ENCODE measurements around the gene OR11G2. TPM values are rescaled to one million over a fixed set of nuclear protein-coding genes. Genes with fewer than 3 reads are reported as not detected.
"Not testable (repeated sequence)": the region's sequence is repeated elsewhere in the genome, so short reads cannot be mapped to it uniquely, and the experiment has no call there.

OR11G2 gene
- total RNA-seq, 5 donors from 2014 or later (not counting 1 experiment from before 2014, with no cell fraction given), result not detected

DNA sequence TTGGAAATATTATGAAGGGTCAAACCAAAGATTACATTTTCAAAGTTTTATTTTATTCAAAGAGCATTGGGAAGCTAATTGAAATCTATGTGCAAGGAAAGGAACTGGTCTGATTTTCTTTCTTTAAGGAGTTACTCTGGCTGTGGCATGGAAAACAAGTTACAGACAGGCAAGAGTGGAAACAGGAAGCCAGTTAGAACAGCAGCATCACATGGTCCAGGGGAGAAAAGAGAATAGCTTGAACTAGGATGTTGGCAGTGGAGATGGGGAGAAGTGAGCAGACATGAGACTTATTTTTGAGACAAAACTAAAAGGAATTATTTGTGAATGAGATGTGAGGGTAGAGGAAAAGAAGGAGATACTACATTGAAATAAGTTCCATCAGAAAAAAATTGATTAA is 3.4 kb downstream of the OR11G2 start:
- no peak for ATAC-seq (replicated peaks in 1 of 4)
- H3K36me3 Mint-ChIP-seq, result no peaks in the 10 kb centered on the region
- no peaks in the 10 kb centered on the region for H3K4me1 Mint-ChIP-seq
- H3K9me3 Mint-ChIP-seq, result no peaks in the 10 kb centered on the region
- no peaks in the 10 kb centered on the region for H3K4me1 ChIP-seq (ENCODE audit: control insufficient read depth in 1 of 2, extremely low read depth in 1 of 2, insufficient read depth in 2 of 2, low read length in 2 of 2)
- no peak overlapping the region for H3K27ac ChIP-seq (ENCODE audit: low read length)
- peaks cover 11 to 16% of the 10 kb centered on the region in 2 donors for H3K27me3 Mint-ChIP-seq
- no peak overlapping the region for H3K27ac Mint-ChIP-seq
- no peak for DNase-seq
- H3K27me3 ChIP-seq (replicated peaks in 1 of 2; ENCODE audit: control insufficient read depth in 2 of 2, extremely low read depth in 1 of 2, insufficient read depth in 2 of 2, low read length in 1 of 2), result no peaks in the 10 kb centered on the region
- H3K4me3 Mint-ChIP-seq, result no peak overlapping the region
- no peak overlapping the region for H3K4me3 ChIP-seq (ENCODE audit: control insufficient read depth in 1 of 2, extremely low read depth in 1 of 2, low read length in 1 of 2)
- POLR2A ChIA-PET, result no interaction called here
- H3K36me3 ChIP-seq (ENCODE audit: control insufficient read depth in 2 of 2, extremely low read depth in 1 of 2, insufficient read depth in 1 of 2, low read length in 1 of 2), result no peaks in the 10 kb centered on the region
- H3K9me3 ChIP-seq, result no peaks in the 10 kb centered on the region
- CTCF ChIA-PET, result no interaction called here

DNA sequence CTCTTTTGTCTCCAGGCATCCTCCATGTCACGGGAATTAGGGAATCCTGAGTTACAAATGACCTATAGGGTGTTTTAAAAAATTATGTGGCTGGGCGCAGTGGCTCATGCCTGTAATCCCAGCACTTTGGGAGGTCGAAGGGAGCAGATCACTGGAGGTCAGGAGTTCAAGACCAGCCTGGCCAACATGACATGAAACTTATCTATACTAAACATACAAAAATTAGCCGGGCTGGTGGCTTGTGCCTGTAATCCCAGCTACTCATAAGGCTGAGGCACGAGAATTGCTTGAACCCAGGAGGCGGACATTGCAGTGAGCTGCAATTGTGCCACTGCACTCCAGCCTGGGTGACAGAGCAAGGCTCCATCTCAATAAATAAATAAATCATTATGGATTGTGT is 4.5 kb downstream of the OR11G2 start:
- H3K27ac Mint-ChIP-seq; H3K4me1 ChIP-seq (ENCODE audit: control insufficient read depth in 1 of 2, extremely low read depth in 1 of 2, insufficient read depth in 2 of 2, low read length in 2 of 2); POLR2A ChIA-PET; CTCF ChIA-PET; ATAC-seq (replicated peaks in 1 of 4); H3K9me3 ChIP-seq; H3K36me3 Mint-ChIP-seq; H3K4me1 Mint-ChIP-seq; H3K4me3 ChIP-seq (ENCODE audit: control insufficient read depth in 1 of 2, extremely low read depth in 1 of 2, low read length in 1 of 2); DNase-seq; H3K27ac ChIP-seq (ENCODE audit: low read length); H3K9me3 Mint-ChIP-seq; H3K36me3 ChIP-seq (ENCODE audit: control insufficient read depth in 2 of 2, extremely low read depth in 1 of 2, insufficient read depth in 1 of 2, low read length in 1 of 2); H3K27me3 ChIP-seq (replicated peaks in 1 of 2; ENCODE audit: control insufficient read depth in 2 of 2, extremely low read depth in 1 of 2, insufficient read depth in 2 of 2, low read length in 1 of 2); H3K4me3 Mint-ChIP-seq: not testable (repeated sequence)
- WGBS (ENCODE audit: insufficient coverage), result 60% methylated on average over 2 of the region's 6 CpGs
- peaks cover 11 to 16% of the 10 kb centered on the region in 2 donors for H3K27me3 Mint-ChIP-seq

DNA sequence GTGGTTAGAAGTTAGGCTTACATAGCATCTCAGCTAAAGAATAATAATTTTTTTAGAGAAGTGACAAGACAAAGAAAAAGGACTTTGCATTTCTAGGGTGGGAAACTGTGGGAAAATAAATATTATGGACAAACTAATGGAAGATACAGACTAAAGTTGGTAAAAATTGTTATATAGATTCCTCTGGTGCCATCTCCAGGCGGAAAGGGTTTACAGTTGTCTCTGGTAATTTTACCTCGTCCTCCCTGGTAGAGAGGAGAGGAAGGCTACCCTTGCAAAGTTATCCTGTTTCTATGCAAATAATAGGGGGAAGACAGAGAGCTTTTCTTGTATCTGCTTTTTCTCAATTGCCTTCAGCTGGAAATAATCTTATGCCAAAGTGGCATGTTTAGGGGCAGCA is 5.2 kb downstream of the OR11G2 start:
- Histone ChIP-seq H3K27ac (ENCODE audit: low read length) (no peak overlapping the region), H3K36me3 (ENCODE audit: control insufficient read depth in 2 of 2, extremely low read depth in 1 of 2, insufficient read depth in 1 of 2, low read length in 1 of 2) (no peaks in the 10 kb centered on the region), H3K4me3 (ENCODE audit: control insufficient read depth in 1 of 2, extremely low read depth in 1 of 2, low read length in 1 of 2) (no peak overlapping the region), H3K4me1 (ENCODE audit: control insufficient read depth in 1 of 2, extremely low read depth in 1 of 2, insufficient read depth in 2 of 2, low read length in 2 of 2) (no peaks in the 10 kb centered on the region), H3K9me3 (no peaks in the 10 kb centered on the region), H3K27me3 (replicated peaks in 1 of 2; ENCODE audit: control insufficient read depth in 2 of 2, extremely low read depth in 1 of 2, insufficient read depth in 2 of 2, low read length in 1 of 2) (no peaks in the 10 kb centered on the region)
- Mint-ChIP-seq H3K27ac (no peak overlapping the region), H3K4me1 (no peaks in the 10 kb centered on the region), H3K36me3 (no peaks in the 10 kb centered on the region), H3K4me3 (no peak overlapping the region), H3K27me3 (peaks cover 11 to 16% of the 10 kb centered on the region in 2 donors), H3K9me3 (no peaks in the 10 kb centered on the region)
- DNase-seq (peak in 1 of 35 experiments; percentile 9), ATAC-seq (replicated peaks in 1 of 4) (no peak)
- 35% methylated on average over 2 of the region's 2 CpGs for WGBS (ENCODE audit: insufficient coverage)
- ChIA-PET POLR2A (no interaction called here), CTCF (no interaction called here)

DNA sequence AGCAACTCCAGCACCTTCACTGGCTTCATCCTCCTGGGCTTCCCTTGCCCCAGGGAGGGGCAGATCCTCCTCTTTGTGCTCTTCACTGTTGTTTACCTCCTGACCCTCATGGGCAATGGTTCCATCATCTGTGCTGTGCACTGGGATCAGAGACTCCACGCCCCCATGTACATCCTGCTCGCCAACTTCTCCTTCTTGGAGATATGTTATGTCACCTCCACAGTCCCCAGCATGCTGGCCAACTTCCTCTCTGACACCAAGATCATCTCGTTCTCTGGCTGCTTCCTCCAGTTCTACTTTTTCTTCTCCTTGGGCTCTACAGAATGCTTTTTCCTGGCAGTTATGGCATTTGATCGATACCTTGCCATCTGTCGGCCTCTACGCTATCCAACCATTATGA is 6.8 kb downstream of the OR11G2 start:
- H3K4me3 Mint-ChIP-seq, result no peak overlapping the region
- H3K9me3 Mint-ChIP-seq, result no peaks in the 10 kb centered on the region
- Histone ChIP-seq H3K27me3 (replicated peaks in 1 of 2; ENCODE audit: control insufficient read depth in 2 of 2, extremely low read depth in 1 of 2, insufficient read depth in 2 of 2, low read length in 1 of 2) (no peaks in the 10 kb centered on the region), H3K4me1 (ENCODE audit: control insufficient read depth in 1 of 2, extremely low read depth in 1 of 2, insufficient read depth in 2 of 2, low read length in 2 of 2) (no peaks in the 10 kb centered on the region), H3K4me3 (ENCODE audit: control insufficient read depth in 1 of 2, extremely low read depth in 1 of 2, low read length in 1 of 2) (no peak overlapping the region), H3K9me3 (no peaks in the 10 kb centered on the region), H3K36me3 (ENCODE audit: control insufficient read depth in 2 of 2, extremely low read depth in 1 of 2, insufficient read depth in 1 of 2, low read length in 1 of 2) (no peaks in the 10 kb centered on the region), H3K27ac (ENCODE audit: low read length) (no peak overlapping the region)
- POLR2A ChIA-PET, result no interaction called here
- DNase-seq (no peak), ATAC-seq (replicated peaks in 1 of 4) (no peak)
- CTCF ChIA-PET, result no interaction called here
- peaks cover 15 to 21% of the 10 kb centered on the region in 2 donors for H3K27me3 Mint-ChIP-seq
- H3K4me1 Mint-ChIP-seq, result no peaks in the 10 kb centered on the region
- H3K27ac Mint-ChIP-seq, result no peak overlapping the region
- WGBS (ENCODE audit: insufficient coverage), result 87% methylated on average over 4 of the region's 6 CpGs
- H3K36me3 Mint-ChIP-seq, result no peaks in the 10 kb centered on the region

DNA sequence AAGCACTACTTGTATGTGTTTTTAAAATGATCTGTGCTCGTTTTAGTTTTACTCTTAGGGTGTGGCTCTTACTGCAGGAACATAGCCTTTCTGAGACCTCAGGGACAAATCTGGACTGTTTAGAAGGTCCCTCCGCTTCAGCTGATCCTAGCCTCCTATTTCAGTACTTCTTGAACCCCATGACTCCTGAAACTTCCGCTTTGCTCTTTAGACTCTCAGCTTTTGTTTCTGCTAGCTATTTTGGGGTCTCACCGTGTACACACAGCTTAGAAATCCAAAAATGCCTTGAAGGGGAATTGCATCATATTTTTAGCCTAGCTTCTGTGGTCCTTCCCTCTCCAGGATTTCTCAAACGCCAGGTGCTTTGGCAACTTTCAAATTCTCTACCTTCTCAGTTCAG is 8.3 kb downstream of the OR11G2 start:
- no peak overlapping the region for H3K27ac ChIP-seq (ENCODE audit: low read length)
- no peak for ATAC-seq (replicated peaks in 1 of 4)
- Mint-ChIP-seq H3K4me3 (no peak overlapping the region), H3K27ac (no peak overlapping the region), H3K36me3 (no peaks in the 10 kb centered on the region), H3K27me3 (peaks cover 17 to 18% of the 10 kb centered on the region in 2 donors), H3K4me1 (no peaks in the 10 kb centered on the region), H3K9me3 (no peaks in the 10 kb centered on the region)
- H3K27me3 ChIP-seq (replicated peaks in 1 of 2; ENCODE audit: control insufficient read depth in 2 of 2, extremely low read depth in 1 of 2, insufficient read depth in 2 of 2, low read length in 1 of 2), result no peaks in the 10 kb centered on the region
- no peak for DNase-seq
- H3K4me1 ChIP-seq (ENCODE audit: control insufficient read depth in 1 of 2, extremely low read depth in 1 of 2, insufficient read depth in 2 of 2, low read length in 2 of 2), result no peaks in the 10 kb centered on the region
- CTCF ChIA-PET, result interaction anchor here in 1 of 2 donors (0.5 kb wide), 1 partner anchor 77 kb away, joined by 3 read pairs; no protein-coding TSS in a partner anchor
- H3K9me3 ChIP-seq, result no peaks in the 10 kb centered on the region
- WGBS (ENCODE audit: insufficient coverage), result 83% methylated on average over 3 of the region's 5 CpGs
- H3K36me3 ChIP-seq (ENCODE audit: control insufficient read depth in 2 of 2, extremely low read depth in 1 of 2, insufficient read depth in 1 of 2, low read length in 1 of 2), result no peaks in the 10 kb centered on the region
- no peak overlapping the region for H3K4me3 ChIP-seq (ENCODE audit: control insufficient read depth in 1 of 2, extremely low read depth in 1 of 2, low read length in 1 of 2)
- POLR2A ChIA-PET, result no interaction called here

DNA sequence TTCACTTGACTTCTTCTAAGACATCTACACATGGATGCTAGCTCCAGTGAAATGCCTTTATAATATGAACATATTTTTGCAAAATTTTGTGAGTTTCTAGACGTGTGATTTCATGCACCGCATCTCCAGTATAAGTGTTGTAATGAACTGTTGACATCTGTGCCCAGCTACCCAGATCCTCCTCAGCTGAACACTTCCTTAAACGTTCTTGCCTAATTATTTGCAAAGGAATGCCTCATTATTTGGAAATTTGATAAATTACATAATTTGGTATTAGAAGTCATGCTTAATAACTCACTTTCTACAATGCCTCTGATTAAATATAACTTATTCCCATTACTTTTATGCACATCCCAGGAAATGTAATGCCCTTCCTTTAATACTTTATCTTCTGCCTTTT is 14.0 kb downstream of the OR11G2 start:
- POLR2A ChIA-PET, result no interaction called here
- WGBS (ENCODE audit: insufficient coverage), result no CpG with 5 or more reads among the region's 3 CpGs

DNA sequence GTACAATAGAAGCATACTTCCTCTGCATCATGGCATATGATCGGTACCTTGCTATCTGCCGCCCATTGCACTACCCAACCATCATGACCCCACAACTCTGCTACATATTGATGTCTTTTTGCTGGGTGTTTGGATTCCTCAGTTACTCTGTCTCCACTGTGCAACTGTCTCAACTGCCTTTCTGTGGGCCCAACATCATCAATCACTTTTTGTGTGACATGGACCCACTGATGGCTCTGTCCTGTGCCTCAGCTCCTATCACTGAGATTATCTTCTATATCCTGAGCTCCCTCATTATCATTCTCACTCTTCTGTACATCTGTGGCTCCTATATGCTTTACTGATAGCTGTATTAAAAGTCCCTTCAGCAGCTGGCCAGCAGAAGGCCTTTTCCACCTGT is 18.9 kb downstream of the OR11G2 start:
- H3K36me3 Mint-ChIP-seq, result no peaks in the 10 kb centered on the region
- H3K4me3 Mint-ChIP-seq, result no peak overlapping the region
- ATAC-seq (replicated peaks in 1 of 4), result no peak
- no peaks in the 10 kb centered on the region for H3K9me3 Mint-ChIP-seq
- H3K36me3 ChIP-seq (ENCODE audit: control insufficient read depth in 2 of 2, extremely low read depth in 1 of 2, insufficient read depth in 1 of 2, low read length in 1 of 2), result no peaks in the 10 kb centered on the region
- no peak overlapping the region for H3K27ac ChIP-seq (ENCODE audit: low read length)
- DNase-seq, result no peak
- WGBS (ENCODE audit: insufficient coverage), result no CpG with 5 or more reads among the region's 2 CpGs
- no peaks in the 10 kb centered on the region for H3K9me3 ChIP-seq
- no peaks in the 10 kb centered on the region for H3K4me1 ChIP-seq (ENCODE audit: control insufficient read depth in 1 of 2, extremely low read depth in 1 of 2, insufficient read depth in 2 of 2, low read length in 2 of 2)
- POLR2A ChIA-PET, result no interaction called here
- CTCF ChIA-PET, result interaction anchor here in 1 of 2 donors (0.6 kb wide), 1 partner anchor 327 kb away, joined by 3 read pairs; no protein-coding TSS in a partner anchor
- no peaks in the 10 kb centered on the region for H3K4me1 Mint-ChIP-seq
- H3K4me3 ChIP-seq (ENCODE audit: control insufficient read depth in 1 of 2, extremely low read depth in 1 of 2, low read length in 1 of 2), result no peak overlapping the region
- H3K27ac Mint-ChIP-seq, result no peak overlapping the region
- H3K27me3 ChIP-seq (replicated peaks in 1 of 2; ENCODE audit: control insufficient read depth in 2 of 2, extremely low read depth in 1 of 2, insufficient read depth in 2 of 2, low read length in 1 of 2), result no peaks in the 10 kb centered on the region
- H3K27me3 Mint-ChIP-seq, result no peaks in the 10 kb centered on the region

More for the DNA sequence above, 14.0 kb downstream of the OR11G2 start:
- H3K9me3 Mint-ChIP-seq, result no peaks in the 10 kb centered on the region
- ATAC-seq (replicated peaks in 1 of 4) (no peak), DNase-seq (no peak)
- Histone ChIP-seq H3K27ac (ENCODE audit: low read length) (no peak overlapping the region), H3K4me1 (ENCODE audit: control insufficient read depth in 1 of 2, extremely low read depth in 1 of 2, insufficient read depth in 2 of 2, low read length in 2 of 2) (no peaks in the 10 kb centered on the region), H3K4me3 (ENCODE audit: control insufficient read depth in 1 of 2, extremely low read depth in 1 of 2, low read length in 1 of 2) (no peak overlapping the region), H3K27me3 (replicated peaks in 1 of 2; ENCODE audit: control insufficient read depth in 2 of 2, extremely low read depth in 1 of 2, insufficient read depth in 2 of 2, low read length in 1 of 2) (no peaks in the 10 kb centered on the region), H3K9me3 (no peaks in the 10 kb centered on the region), H3K36me3 (ENCODE audit: control insufficient read depth in 2 of 2, extremely low read depth in 1 of 2, insufficient read depth in 1 of 2, low read length in 1 of 2) (no peaks in the 10 kb centered on the region)
- H3K27me3 Mint-ChIP-seq, result peaks cover 4 to 11% of the 10 kb centered on the region in 2 donors
- no peak overlapping the region for H3K4me3 Mint-ChIP-seq
- no peak overlapping the region for H3K27ac Mint-ChIP-seq
- H3K36me3 Mint-ChIP-seq, result no peaks in the 10 kb centered on the region
- no peaks in the 10 kb centered on the region for H3K4me1 Mint-ChIP-seq
- CTCF ChIA-PET, result no interaction called here

Data from T-cell (primary cell).